Stimulated activated memory B cell treated with anti-CD40 and anti-IgM and Interleukin-4, amounts not matched to agents 10 μg/mL and 1 μg/mL and 100 μg/mL, for 72 hours (primary cell): ENCODE results near the gene ABCA5.
"Not testable (repeated sequence)": the region's sequence is repeated elsewhere in the genome, so short reads cannot be mapped to it uniquely, and the experiment has no call there.

Experiments used
- ATAC-seq: fragments of 150-1000 bp; cut with Tn5 transposase; 2 replicates; pipeline ENCODE4 v1.10.0; 2021
- H3K27ac Mint-ChIP-seq: one replicate; pipeline ENCODE4 v1.8.0; 2022; ENCODE audit warnings: mild to moderate bottlenecking, mixed read lengths
- H3K27me3 Mint-ChIP-seq: one replicate; pipeline ENCODE4 v1.8.0; 2022; ENCODE audit warnings: mixed read lengths
- H3K36me3 Mint-ChIP-seq: one replicate; pipeline ENCODE4 v1.8.0; 2022; ENCODE audit warnings: mixed read lengths
- H3K4me1 Mint-ChIP-seq: one replicate; pipeline ENCODE4 v1.8.0; 2022; ENCODE audit warnings: mixed read lengths
- H3K4me3 Mint-ChIP-seq: one replicate; pipeline ENCODE4 v1.8.0; 2022; ENCODE audit warnings: mild to moderate bottlenecking, moderate library complexity, mixed read lengths
- H3K9me3 Mint-ChIP-seq: one replicate; pipeline ENCODE4 v1.8.0; 2022; ENCODE audit warnings: mixed read lengths

Gene ABCA5

DNA sequence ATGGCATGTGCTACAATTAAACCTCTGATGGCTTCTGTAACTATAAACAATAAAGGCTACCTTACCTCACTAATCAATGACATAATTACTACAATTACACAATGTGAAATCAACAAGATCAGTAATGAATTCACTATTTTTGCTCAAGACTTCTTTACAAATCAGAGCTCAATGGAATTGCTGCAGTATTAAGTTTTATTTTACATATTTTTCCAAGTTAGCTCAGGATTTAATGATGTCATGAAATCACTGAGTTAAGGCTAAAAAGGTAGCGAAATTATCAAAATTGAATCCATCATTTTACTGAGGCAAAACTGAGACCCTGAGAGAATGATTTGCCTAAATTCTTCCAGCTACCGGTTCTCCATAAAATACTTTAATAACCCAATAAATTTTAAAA lies 21.8 kb downstream of the ABCA5 start:
- Mint-ChIP-seq H3K27me3 (no peaks in the 10 kb centered on the region), H3K36me3 (peaks cover 6% of the 10 kb centered on the region), H3K4me1 (no peaks in the 10 kb centered on the region), H3K27ac (no peak overlapping the region), H3K9me3 (no peaks in the 10 kb centered on the region), H3K4me3 (no peak overlapping the region)
- ATAC-seq, result no peak

DNA sequence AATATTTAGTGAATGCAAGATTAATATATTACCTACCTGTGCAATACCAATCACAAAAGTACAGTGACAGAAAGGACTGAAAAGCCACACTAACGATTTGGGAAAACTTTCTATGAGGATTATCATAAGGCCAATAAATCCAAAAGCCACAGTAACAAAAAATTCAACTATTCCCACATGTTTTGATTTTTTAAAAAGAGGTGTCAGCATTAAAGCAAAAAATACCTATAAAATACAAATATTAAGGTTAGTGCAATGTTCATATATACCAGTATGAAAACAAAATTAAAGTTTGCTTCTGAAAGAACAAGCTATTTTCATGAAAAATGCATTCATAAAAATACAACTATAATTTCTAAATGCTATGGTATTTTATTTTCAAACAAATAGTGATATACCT lies 24.3 kb downstream of the ABCA5 start:
- peaks cover 9% of the 10 kb centered on the region for H3K9me3 Mint-ChIP-seq
- no peak overlapping the region for H3K27ac Mint-ChIP-seq
- H3K36me3 Mint-ChIP-seq, result peaks cover 21% of the 10 kb centered on the region
- no peak overlapping the region for H3K4me3 Mint-ChIP-seq
- no peaks in the 10 kb centered on the region for H3K27me3 Mint-ChIP-seq
- H3K4me1 Mint-ChIP-seq, result peaks cover 3% of the 10 kb centered on the region
- ATAC-seq, result no peak

DNA sequence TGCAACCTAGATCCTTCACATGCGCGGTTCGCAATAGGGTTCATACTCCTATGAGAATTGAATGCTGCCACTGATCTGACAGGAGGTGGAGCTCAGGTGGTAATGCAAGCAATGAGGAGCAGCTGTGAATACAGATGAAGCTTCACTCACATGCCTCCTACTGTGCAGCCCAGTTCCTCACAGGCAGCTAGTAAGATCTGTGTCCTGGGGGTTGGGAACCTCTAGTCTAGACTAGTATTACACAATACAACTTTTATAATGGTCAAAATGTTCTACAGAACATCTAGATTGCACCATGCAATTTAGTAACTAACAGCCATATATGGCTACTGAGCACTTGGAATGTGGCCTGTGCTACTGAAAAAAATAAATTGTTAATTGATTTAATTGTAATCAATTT lies 26.7 kb downstream of the ABCA5 start:
- H3K27me3 Mint-ChIP-seq, result no peaks in the 10 kb centered on the region

DNA sequence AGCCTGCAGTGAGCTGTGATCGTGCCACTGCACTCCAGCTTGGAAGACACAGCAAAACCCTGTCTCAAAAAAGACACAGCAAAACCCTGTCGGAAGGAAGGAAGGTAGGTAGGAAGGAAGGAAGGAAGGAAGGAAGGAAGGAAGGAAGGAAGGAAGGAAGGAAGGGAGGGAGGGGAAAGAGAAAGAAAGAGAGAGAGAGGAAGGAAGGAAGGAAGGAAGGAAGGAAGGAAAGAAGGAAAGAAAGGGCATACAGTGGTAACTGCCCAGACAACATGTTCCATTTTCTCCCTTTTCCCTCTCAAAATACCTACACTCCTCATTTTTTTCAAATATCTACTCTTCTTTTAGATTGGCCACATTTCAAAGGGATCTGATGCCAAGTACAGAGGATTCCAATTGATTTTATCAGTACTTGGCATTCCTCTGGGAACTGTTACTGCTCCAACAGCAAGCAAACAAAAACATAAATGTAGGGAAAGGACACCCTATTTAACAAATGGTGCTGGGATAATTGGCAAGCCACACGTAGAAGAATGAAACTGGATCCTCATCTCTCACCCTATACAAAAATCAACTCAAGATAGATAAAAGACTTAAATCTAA lies 28.7 kb downstream of the ABCA5 start:
- H3K4me3 Mint-ChIP-seq, H3K27ac Mint-ChIP-seq, H3K27me3 Mint-ChIP-seq, H3K4me1 Mint-ChIP-seq, ATAC-seq: not testable (repeated sequence)
- H3K36me3 Mint-ChIP-seq, result peaks cover 38% of the 10 kb centered on the region
- H3K9me3 Mint-ChIP-seq, result peaks cover 11% of the 10 kb centered on the region

More for the DNA sequence above, 26.7 kb downstream of the ABCA5 start:
- H3K4me3 Mint-ChIP-seq, result no peak overlapping the region
- no peak overlapping the region for H3K27ac Mint-ChIP-seq
- H3K9me3 Mint-ChIP-seq, result peaks cover 11% of the 10 kb centered on the region
- H3K4me1 Mint-ChIP-seq, result peaks cover 7% of the 10 kb centered on the region
- peaks cover 32% of the 10 kb centered on the region for H3K36me3 Mint-ChIP-seq
- no peak for ATAC-seq

DNA sequence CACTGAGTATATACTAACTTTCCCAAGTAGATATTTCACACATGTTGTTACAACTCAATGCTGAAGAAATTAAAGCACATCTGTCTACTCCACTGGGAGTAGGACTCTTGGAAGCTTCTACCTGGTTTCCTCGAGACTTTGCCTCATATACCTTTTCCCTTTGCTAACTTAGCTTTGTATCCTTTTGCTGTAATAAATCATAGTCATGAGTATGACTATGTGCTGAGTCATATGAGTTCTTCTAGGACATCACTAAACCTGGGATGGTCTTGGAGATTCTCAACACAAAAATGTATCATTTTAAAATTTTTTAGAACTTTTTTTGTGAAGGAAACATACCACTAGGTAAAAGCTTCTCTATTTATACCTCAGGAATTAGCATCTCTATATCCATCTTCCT lies 39.8 kb downstream of the ABCA5 start:
- peaks cover 58% of the 10 kb centered on the region for H3K36me3 Mint-ChIP-seq
- peaks cover 3% of the 10 kb centered on the region for H3K4me1 Mint-ChIP-seq
- no peak for ATAC-seq
- H3K4me3 Mint-ChIP-seq, result no peak overlapping the region
- H3K27me3 Mint-ChIP-seq, result no peaks in the 10 kb centered on the region
- H3K27ac Mint-ChIP-seq, result no peak overlapping the region
- no peaks in the 10 kb centered on the region for H3K9me3 Mint-ChIP-seq

DNA sequence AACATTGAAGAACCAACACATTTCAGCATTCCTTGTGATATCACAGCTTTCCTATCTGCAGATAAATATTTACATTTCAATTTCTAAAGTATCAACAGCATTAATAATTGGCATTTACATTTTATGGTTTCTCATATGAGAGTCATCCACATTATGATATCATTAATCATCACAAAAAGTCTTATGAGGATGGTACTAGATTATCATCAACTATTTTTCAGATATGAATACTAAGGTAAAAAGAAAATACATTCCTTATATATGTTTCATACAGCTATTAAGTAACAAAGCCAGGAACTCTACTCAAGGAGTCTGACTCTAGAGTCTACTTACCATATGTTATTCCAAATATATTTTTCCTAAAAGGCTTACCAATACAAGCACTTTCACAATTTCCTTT lies 40.7 kb downstream of the ABCA5 start:
- no peak overlapping the region for H3K4me3 Mint-ChIP-seq
- H3K9me3 Mint-ChIP-seq, result no peaks in the 10 kb centered on the region
- no peak overlapping the region for H3K27ac Mint-ChIP-seq
- no peak for ATAC-seq
- peaks cover 9% of the 10 kb centered on the region for H3K4me1 Mint-ChIP-seq
- H3K36me3 Mint-ChIP-seq, result peaks cover 56% of the 10 kb centered on the region
- no peaks in the 10 kb centered on the region for H3K27me3 Mint-ChIP-seq

DNA sequence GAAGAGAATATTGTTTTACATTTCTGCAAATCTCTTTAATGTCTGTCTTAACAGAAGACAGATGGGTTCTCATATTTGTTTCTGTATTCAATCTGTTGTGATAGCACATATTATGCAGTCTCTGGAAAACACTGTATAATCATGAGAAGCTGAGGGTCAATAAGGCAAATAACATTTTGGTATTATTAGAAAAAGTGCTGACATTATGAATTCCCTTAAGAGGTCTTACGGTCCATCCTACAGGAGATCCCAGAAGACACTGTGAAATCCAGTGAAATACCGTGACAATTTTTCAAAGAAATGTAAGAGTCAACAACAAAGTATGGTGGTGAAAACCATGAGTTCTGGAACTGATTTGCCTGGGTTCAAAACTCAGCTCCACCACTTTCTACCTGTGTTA lies 42.3 kb downstream of the ABCA5 start:
- Mint-ChIP-seq H3K36me3 (peaks cover 56% of the 10 kb centered on the region), H3K9me3 (no peaks in the 10 kb centered on the region), H3K27ac (no peak overlapping the region), H3K4me3 (no peak overlapping the region), H3K27me3 (no peaks in the 10 kb centered on the region), H3K4me1 (peaks cover 9% of the 10 kb centered on the region)
- ATAC-seq, result no peak

DNA sequence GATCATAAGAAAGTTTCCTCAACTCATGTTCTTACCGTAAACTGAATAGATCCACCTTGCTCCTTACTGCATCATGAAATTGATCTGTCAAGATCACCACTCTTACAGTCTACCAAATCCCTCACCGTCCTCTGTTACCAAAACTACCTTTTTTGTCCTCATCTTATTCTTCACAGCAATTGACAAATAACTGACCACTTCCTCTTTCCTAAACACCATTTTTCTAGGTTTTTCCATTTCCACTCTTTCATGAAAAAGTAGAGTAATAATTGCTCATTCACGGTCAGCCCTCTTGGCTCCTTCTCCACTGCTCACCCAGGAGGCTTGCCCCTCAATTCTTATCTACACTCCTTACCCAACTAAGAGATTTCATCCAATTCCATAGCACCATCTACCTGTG lies 44.9 kb downstream of the ABCA5 start:
- ATAC-seq, result no peak
- Mint-ChIP-seq H3K9me3 (no peaks in the 10 kb centered on the region), H3K27ac (no peak overlapping the region), H3K36me3 (peaks cover 49% of the 10 kb centered on the region), H3K4me3 (no peak overlapping the region), H3K4me1 (peaks cover 9% of the 10 kb centered on the region), H3K27me3 (no peaks in the 10 kb centered on the region)

DNA sequence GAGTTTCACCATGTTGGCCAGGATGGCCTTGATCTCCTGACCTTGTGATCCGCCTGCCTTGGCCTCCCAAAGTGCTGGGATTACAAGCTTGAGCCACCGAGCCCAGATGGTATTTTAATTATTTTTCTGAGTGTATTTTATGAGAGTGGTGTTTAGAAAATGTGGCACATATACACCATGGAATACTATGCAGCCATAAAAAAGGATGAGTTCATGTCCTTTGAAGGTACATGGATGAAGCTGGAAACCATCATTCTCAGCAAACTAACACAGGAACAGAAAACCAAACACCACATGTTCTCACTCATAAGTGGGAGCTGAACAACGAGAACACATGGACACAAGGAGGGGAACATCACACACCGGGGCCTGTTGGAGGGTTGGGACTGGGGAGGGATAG lies 50.7 kb downstream of the ABCA5 start:
- not testable (repeated sequence) for ATAC-seq, H3K4me1 Mint-ChIP-seq

DNA sequence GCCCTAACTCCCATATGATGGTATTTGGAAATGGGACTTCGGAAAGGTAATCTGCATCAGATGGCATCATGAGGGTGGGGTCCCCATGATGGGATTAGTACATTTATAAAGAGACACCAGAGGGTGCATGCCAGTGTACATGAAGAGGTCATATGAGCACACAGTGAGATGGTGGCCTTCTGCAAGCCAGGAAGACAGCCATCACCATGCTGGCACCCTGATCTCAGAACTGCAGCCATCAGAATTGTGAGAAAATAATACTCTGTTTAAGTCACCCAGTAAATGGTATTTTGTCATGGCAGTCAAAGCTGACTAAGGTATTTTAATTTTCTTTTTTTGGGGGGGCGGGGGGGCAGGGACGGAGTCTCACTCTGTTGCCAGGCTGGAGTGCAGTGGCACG lies 51.2 kb downstream of the ABCA5 start:
- no peak for ATAC-seq
- H3K27ac Mint-ChIP-seq, result no peak overlapping the region
- H3K4me3 Mint-ChIP-seq, result no peak overlapping the region
- H3K9me3 Mint-ChIP-seq, result peaks cover 2% of the 10 kb centered on the region
- no peaks in the 10 kb centered on the region for H3K4me1 Mint-ChIP-seq
- H3K36me3 Mint-ChIP-seq, result peaks cover 33% of the 10 kb centered on the region
- no peaks in the 10 kb centered on the region for H3K27me3 Mint-ChIP-seq

More for the DNA sequence above, 50.7 kb downstream of the ABCA5 start:
- not testable (repeated sequence) for H3K27ac Mint-ChIP-seq, H3K27me3 Mint-ChIP-seq, H3K9me3 Mint-ChIP-seq, H3K4me3 Mint-ChIP-seq
- peaks cover 33% of the 10 kb centered on the region for H3K36me3 Mint-ChIP-seq

DNA sequence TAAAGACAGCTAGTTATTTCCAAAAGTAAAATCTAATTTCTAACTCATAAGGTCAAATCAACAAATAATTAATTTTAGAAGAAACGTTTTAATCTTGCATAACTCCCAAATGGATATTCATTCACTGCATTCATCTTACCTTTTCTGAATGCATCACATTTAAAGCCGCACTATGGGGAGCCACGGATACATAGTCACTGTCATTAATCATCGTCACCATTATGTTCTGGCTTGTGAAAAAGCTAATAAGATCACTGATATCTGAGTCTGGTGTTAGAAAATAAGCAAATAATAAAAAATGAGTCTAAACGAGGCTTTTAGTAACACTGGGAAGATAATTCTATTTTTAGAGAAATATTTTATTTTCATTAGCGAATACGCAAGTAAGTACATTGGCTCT lies 55.9 kb downstream of the ABCA5 start:
- Mint-ChIP-seq H3K27me3 (no peaks in the 10 kb centered on the region), H3K36me3 (peaks cover 27% of the 10 kb centered on the region), H3K4me3 (no peak overlapping the region), H3K9me3 (no peaks in the 10 kb centered on the region), H3K27ac (no peak overlapping the region), H3K4me1 (no peaks in the 10 kb centered on the region)
- ATAC-seq, result no peak

DNA sequence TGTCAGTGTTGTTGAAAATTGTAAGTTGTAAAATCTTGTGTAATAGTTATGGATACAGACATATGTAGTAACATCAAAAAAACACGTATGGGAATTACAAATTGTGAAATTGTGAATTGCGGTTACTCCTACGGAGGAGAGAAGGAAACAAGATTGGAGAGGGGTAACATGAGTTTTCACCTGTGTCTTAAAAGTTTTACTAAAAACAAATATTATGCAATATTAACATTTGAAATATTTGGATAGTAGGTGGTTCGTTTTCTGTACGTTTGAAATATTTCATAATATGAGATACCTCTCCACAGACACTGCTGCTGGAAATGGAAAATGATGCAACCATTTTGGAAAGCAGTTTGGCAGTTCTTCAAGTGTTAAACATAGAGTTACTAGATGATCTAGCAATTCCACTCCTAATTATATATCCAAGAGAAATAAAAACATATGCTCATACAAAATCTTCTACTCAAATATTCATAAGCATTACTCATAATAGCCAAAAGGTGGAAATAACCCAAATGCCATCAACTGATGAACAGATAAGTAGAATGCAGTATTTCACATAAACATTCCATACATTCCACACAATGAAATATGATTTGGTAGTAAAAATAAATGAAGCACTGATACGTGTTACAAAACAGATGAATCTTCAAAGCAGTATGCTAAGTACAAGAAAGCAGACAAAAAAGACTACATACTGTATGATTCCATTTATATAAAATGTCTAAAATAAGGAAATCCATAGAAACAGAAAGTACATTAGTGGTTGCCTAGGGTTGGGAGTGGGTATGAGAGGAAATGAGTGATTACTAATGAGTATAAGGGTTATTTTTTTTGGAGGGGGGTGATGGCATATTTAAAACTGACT lies 57.6 kb downstream of the ABCA5 start:
- ATAC-seq, result no peak
- no peaks in the 10 kb centered on the region for H3K4me1 Mint-ChIP-seq
- H3K9me3 Mint-ChIP-seq, result no peaks in the 10 kb centered on the region
- no peak overlapping the region for H3K4me3 Mint-ChIP-seq
- peaks cover 26% of the 10 kb centered on the region for H3K36me3 Mint-ChIP-seq
- H3K27me3 Mint-ChIP-seq, result no peaks in the 10 kb centered on the region
- H3K27ac Mint-ChIP-seq, result no peak overlapping the region

DNA sequence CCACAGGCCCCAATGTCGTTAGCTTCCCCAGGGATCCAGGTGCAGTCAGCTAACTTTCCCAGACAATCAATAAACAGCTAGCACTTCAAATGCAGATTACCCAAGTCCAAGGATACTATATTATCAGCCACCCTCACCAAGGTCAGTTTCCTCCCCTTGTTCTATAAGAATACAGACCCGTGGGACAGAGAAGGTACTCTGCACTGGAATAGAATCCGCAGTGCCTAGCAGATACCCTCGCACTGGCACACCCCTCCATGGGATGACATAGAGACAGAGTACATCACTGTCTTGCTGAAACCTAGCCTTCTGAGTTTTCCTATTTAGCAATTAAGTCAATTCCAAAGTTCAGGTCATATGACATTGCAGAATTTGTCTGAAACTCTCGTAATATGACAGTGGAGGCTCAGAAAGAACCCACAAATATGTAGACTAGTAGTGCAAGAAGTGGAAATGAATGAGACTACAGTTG lies 58.4 kb downstream of the ABCA5 start:
- Mint-ChIP-seq H3K4me3 (no peak overlapping the region), H3K27ac (no peak overlapping the region), H3K4me1 (no peaks in the 10 kb centered on the region), H3K27me3 (no peaks in the 10 kb centered on the region), H3K9me3 (peaks cover 2% of the 10 kb centered on the region), H3K36me3 (peaks cover 28% of the 10 kb centered on the region)
- ATAC-seq, result no peak

DNA sequence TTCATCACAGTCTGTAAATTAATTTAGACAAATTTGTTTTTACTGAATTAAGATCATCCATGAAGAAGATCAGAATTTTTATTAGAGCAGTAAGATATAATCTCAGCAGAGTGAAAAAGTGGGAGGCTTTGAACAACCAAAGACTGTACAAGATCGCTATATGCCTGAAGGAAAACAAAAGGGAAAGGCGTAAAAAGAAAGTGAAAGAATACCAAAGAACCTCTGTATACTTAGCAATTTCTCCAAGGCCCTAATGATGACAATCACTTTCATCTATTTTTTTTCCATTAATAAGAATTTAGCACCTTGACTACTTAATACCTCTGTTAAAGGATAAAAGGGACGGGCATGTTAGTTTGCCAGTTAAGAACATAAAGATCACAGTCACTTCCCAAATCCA lies 59.7 kb downstream of the ABCA5 start:
- H3K4me1 Mint-ChIP-seq, result no peaks in the 10 kb centered on the region
- H3K27me3 Mint-ChIP-seq, result no peaks in the 10 kb centered on the region
- H3K27ac Mint-ChIP-seq, result no peak overlapping the region
- ATAC-seq, result no peak
- H3K4me3 Mint-ChIP-seq, result no peak overlapping the region
- H3K9me3 Mint-ChIP-seq, result peaks cover 2% of the 10 kb centered on the region
- peaks cover 29% of the 10 kb centered on the region for H3K36me3 Mint-ChIP-seq

DNA sequence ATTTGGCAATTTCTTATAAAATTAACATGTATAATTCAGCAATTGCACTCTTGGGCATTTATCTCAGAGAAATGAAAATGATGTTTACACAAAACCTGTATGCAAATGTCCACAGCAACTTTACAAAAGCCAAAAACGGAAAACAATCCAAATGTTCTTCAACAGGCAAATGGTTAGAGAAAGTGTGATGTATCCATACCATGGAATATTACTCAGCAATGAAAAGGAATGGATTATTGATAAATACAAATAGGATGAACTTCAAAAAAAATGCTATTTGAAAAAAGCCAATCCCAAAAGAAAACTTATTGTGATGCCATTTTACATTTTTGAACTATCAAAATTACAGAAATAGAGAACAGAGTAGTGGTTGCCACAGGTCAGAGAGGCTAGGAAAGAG lies 61.1 kb downstream of the ABCA5 start:
- no peaks in the 10 kb centered on the region for H3K27me3 Mint-ChIP-seq
- no peak overlapping the region for H3K4me3 Mint-ChIP-seq
- H3K9me3 Mint-ChIP-seq, result peaks cover 2% of the 10 kb centered on the region
- H3K4me1 Mint-ChIP-seq, result no peaks in the 10 kb centered on the region
- ATAC-seq, result no peak
- H3K36me3 Mint-ChIP-seq, result peaks cover 29% of the 10 kb centered on the region
- H3K27ac Mint-ChIP-seq, result no peak overlapping the region

DNA sequence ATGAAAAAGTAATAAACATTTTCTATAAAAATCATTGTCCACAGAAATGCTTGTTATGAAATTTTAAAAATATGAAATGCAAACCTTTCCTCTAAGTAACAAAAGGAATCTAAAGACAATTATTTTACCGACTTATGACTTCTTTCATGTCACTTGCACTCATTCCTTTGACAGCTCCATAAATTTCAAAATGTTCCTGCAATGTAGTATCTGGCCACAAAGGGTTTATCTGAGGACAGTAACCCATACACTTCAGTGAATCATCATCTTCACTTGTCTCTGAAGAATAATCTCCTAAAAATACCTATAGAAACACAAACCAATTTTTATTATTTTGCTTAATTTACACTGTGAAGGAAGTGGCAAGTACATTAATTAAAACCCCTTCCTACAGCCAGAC lies 72.7 kb downstream of the ABCA5 start:
- Mint-ChIP-seq H3K9me3 (no peaks in the 10 kb centered on the region), H3K27me3 (no peaks in the 10 kb centered on the region), H3K36me3 (peaks cover 25% of the 10 kb centered on the region), H3K4me3 (no peak overlapping the region), H3K27ac (no peak overlapping the region), H3K4me1 (no peaks in the 10 kb centered on the region)
- no peak for ATAC-seq
